Progenitor cell of endocrine pancreas (in vitro differentiated cells): ENCODE data around the gene MYO9B. TPM values are rescaled to one million over a fixed set of nuclear protein-coding genes. Genes with fewer than 3 reads are reported as not detected.
"Not testable (repeated sequence)": the region's sequence is repeated elsewhere in the genome, so short reads cannot be mapped to it uniquely, and the experiment has no call there.

Experiments used
- DNase-seq: peaks from one replicate; pipeline ENCODE4 v3.0.0; 2021; ENCODE audit warnings: low spot score; ENCODE audit not compliant: unreplicated experiment
- H3K27ac Mint-ChIP-seq: 2 replicates; pipeline ENCODE4 v1.8.0; 2021; ENCODE audit warnings: mild to moderate bottlenecking, moderate library complexity, mixed read lengths
- H3K27me3 Mint-ChIP-seq: 2 replicates; pipeline ENCODE4 v1.8.0; 2021; ENCODE audit warnings: mixed read lengths
- H3K36me3 Mint-ChIP-seq: 2 replicates; pipeline ENCODE4 v1.8.0; 2022; ENCODE audit warnings: mixed read lengths; ENCODE audit not compliant: insufficient read depth
- H3K4me1 Mint-ChIP-seq: 2 replicates; pipeline ENCODE4 v1.8.0; 2021; ENCODE audit warnings: low read depth, mixed read lengths
- H3K4me3 Mint-ChIP-seq: 2 replicates; pipeline ENCODE4 v1.8.0; 2021; ENCODE audit warnings: low read depth, mild to moderate bottlenecking, moderate library complexity, mixed read lengths
- H3K9me3 Mint-ChIP-seq: 2 replicates; pipeline ENCODE4 v1.8.0; 2021; ENCODE audit warnings: low read depth, mixed read lengths
- total RNA-seq: library from RNA; stranded (reverse); gene quantifications from 2 replicates; pipeline ENCODE4 v1.2.1, GENCODE V29; 2021
- TF ChIP-seq, protein P1 (sequence below): fragments of 200-600 bp; sonication (generic); IDR thresholded peaks from one replicate; pipeline ENCODE4 v1.5.0; 2021; ENCODE audit warnings: antibody characterized with exemption, mild to moderate bottlenecking; ENCODE audit not compliant: unreplicated experiment

The MYO9B gene
- total RNA-seq, 1 donor from 2014 or later, result 79.7 TPM

DNA sequence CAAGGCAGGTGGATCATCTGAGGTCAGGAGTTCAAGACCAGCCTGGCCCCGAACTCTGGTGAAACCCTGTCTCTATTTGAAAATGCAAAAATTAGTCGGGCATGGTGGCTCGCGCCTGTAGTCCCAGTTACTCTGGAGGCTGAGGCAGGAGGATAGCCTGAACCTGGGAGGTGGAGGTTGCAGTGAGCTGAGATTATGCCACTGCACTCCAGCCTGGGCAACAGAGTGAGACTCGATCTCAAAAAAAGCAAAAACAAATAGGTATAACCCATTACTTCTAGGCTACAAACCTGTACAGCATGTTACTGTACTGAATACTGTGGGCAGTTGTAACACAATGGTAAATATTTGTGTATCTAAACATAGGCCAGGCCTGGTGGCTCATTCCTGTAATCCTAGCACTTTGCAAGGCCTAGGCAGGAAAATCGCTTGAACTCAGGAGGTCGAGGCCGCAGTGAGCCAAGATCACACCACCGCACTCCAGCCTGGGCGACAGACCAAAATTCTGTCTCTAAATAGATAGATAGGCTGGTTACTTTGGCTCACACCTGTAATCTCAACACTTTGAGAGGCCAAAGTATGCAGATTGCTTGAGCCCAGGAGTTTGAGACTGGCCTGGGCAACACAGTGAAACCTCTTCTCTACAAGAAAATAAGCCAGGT lies 63.5 kb downstream of the MYO9B start:
- Mint-ChIP-seq H3K9me3 (no peaks in the 10 kb centered on the region), H3K27ac (no peak overlapping the region), H3K4me3 (no peak overlapping the region), H3K36me3 (peaks cover 2% of the 10 kb centered on the region), H3K4me1 (peaks cover 13% of the 10 kb centered on the region), H3K27me3 (no peaks in the 10 kb centered on the region)
- TF ChIP-seq, protein P1, sequence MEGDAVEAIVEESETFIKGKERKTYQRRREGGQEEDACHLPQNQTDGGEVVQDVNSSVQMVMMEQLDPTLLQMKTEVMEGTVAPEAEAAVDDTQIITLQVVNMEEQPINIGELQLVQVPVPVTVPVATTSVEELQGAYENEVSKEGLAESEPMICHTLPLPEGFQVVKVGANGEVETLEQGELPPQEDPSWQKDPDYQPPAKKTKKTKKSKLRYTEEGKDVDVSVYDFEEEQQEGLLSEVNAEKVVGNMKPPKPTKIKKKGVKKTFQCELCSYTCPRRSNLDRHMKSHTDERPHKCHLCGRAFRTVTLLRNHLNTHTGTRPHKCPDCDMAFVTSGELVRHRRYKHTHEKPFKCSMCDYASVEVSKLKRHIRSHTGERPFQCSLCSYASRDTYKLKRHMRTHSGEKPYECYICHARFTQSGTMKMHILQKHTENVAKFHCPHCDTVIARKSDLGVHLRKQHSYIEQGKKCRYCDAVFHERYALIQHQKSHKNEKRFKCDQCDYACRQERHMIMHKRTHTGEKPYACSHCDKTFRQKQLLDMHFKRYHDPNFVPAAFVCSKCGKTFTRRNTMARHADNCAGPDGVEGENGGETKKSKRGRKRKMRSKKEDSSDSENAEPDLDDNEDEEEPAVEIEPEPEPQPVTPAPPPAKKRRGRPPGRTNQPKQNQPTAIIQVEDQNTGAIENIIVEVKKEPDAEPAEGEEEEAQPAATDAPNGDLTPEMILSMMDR, result no peak
- DNase-seq, result no peak

- H3K27me3 Mint-ChIP-seq, DNase-seq, H3K4me3 Mint-ChIP-seq, H3K4me1 Mint-ChIP-seq, H3K36me3 Mint-ChIP-seq, H3K27ac Mint-ChIP-seq, H3K9me3 Mint-ChIP-seq: not testable (repeated sequence)
Observed at GRCh38 chr19:17144771-17145170, 69.2 kb downstream of the MYO9B start.

GRCh38 chr19:17145546-17146497 lies 70.2 kb downstream of the MYO9B start:
- H3K36me3 Mint-ChIP-seq, result peaks cover 8% of the 10 kb centered on the region
- DNase-seq, result no peak
- H3K9me3 Mint-ChIP-seq, result no peaks in the 10 kb centered on the region
- no peaks in the 10 kb centered on the region for H3K4me1 Mint-ChIP-seq
- TF ChIP-seq, protein P1, result no peak
- H3K27ac Mint-ChIP-seq, result no peak overlapping the region
- H3K4me3 Mint-ChIP-seq, result no peak overlapping the region
- no peaks in the 10 kb centered on the region for H3K27me3 Mint-ChIP-seq

GRCh38 chr19:17148130-17148529 lies 72.6 kb downstream of the MYO9B start:
- Mint-ChIP-seq H3K27ac (peak overlapping the region; percentile 73), H3K36me3 (peaks cover 10% of the 10 kb centered on the region), H3K4me1 (no peaks in the 10 kb centered on the region), H3K4me3 (no peak overlapping the region), H3K9me3 (no peaks in the 10 kb centered on the region), H3K27me3 (no peaks in the 10 kb centered on the region)
- TF ChIP-seq, protein P1, result no peak
- DNase-seq, result no peak

DNA sequence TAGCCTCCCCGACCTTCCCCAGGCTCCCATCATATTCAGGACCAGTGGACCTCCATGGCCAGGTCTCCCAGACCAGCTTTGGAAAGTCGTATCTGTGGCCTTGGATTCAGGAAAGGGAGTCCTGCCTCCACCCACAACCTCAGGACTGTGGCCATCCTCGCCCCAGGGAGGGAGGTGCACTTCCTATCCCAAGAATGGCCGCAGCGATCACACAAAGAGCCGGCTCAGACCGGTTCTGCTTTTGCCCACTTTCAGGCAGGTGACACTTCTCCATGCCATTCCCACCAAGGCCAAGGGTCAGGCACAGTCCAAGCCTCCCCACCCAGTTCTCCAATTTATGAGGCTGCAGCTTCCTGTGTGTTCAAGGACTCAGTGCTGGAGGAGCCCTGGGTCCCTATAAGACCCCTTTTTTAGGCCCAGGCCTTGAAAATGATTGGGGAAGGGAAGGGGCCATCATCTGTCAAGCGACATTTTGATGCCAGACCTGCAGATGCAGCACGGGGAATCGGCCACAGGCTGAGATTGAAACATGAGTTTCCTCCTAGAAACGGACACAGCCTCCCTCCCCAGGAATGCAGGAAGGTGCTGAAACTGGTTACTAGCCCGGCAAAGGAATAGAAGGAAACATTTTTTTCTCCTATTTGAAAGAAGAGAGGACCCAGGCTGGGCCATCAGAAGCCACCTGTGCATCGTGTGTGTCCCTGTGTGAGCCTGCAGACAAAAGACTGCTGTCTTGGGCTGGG lies 74.0 kb downstream of the MYO9B start:
- no peak for DNase-seq
- H3K4me1 Mint-ChIP-seq, result no peaks in the 10 kb centered on the region

More for the DNA sequence above, 74.0 kb downstream of the MYO9B start:
- no peak overlapping the region for H3K4me3 Mint-ChIP-seq
- H3K27me3 Mint-ChIP-seq, result no peaks in the 10 kb centered on the region
- peaks cover 13% of the 10 kb centered on the region for H3K36me3 Mint-ChIP-seq
- TF ChIP-seq, protein P1, result no peak
- peak overlapping the region; percentile 67 for H3K27ac Mint-ChIP-seq
- H3K9me3 Mint-ChIP-seq, result no peaks in the 10 kb centered on the region
